Urothelium cell line (cell line): ENCODE data around the gene XCR1.
"Not testable (repeated sequence)": the region's sequence is repeated elsewhere in the genome, so short reads cannot be mapped to it uniquely, and the experiment has no call there.

ENCODE experiments used
- DNase-seq: peaks from one replicate; pipeline ENCODE4 v3.0.0; 2011; ENCODE audit warnings: low spot score, mixed read lengths
- FAIRE-seq: peaks from 2 replicates; lab custom pipeline; 2011; peaks lifted over from hg19 to GRCh38; lab: Jason Lieb, UNC

XCR1 gene

GRCh38 chr3:46027021-46027705 is at the start of gene XCR1:
XCR1 (minus strand) TSS chr3:46027483; CDS start chr3:46021947, 5,536 bp downstream.
- no peak for DNase-seq
- FAIRE-seq: no peak

GRCh38 chr3:46076606-46077005 is 49.3 kb upstream of the XCR1 start:
- FAIRE-seq (no peak), DNase-seq (no peak)

GRCh38 chr3:46075816-46076215 is 48.5 kb upstream of the XCR1 start:
- DNase-seq (no peak), FAIRE-seq (no peak)

- DNase-seq (no peak), FAIRE-seq (no peak)
These were observed 44.1 kb upstream of the XCR1 start for GRCh38 chr3:46071222-46071858.

- DNase-seq (no peak), FAIRE-seq (no peak)
These were observed 43.4 kb upstream of the XCR1 start for GRCh38 chr3:46070595-46071093.

- FAIRE-seq: no peak
- no peak for DNase-seq
These were observed 41.2 kb upstream of the XCR1 start for GRCh38 chr3:46068501-46068900.

- DNase-seq (no peak), FAIRE-seq (no peak)
These were observed 40.1 kb upstream of the XCR1 start for GRCh38 chr3:46067401-46067800.

- DNase-seq: no peak
- no peak for FAIRE-seq
These were observed 38.5 kb upstream of the XCR1 start for GRCh38 chr3:46065750-46066256.

GRCh38 chr3:46065294-46065705 is 38.0 kb upstream of the XCR1 start:
- no peak for FAIRE-seq

GRCh38 chr3:46062679-46063078 is 35.4 kb upstream of the XCR1 start:
- FAIRE-seq (no peak), DNase-seq (no peak)

More at GRCh38 chr3:46065294-46065705, 38.0 kb upstream of the XCR1 start:
- DNase-seq: peak; percentile 48

GRCh38 chr3:46061887-46062286 is 34.6 kb upstream of the XCR1 start:
- DNase-seq: no peak
- no peak for FAIRE-seq

- FAIRE-seq (no peak), DNase-seq (no peak)
These were observed 33.9 kb upstream of the XCR1 start for GRCh38 chr3:46061108-46061720.

GRCh38 chr3:46060551-46060950 is 33.3 kb upstream of the XCR1 start:
- FAIRE-seq (no peak), DNase-seq (no peak)

- DNase-seq (no peak), FAIRE-seq (no peak)
These were observed 32.1 kb upstream of the XCR1 start for GRCh38 chr3:46059432-46059831.

GRCh38 chr3:46058981-46059380 is 31.7 kb upstream of the XCR1 start:
- FAIRE-seq (no peak), DNase-seq (no peak)

GRCh38 chr3:46057716-46058115 is 30.4 kb upstream of the XCR1 start:
- DNase-seq (no peak), FAIRE-seq (no peak)

GRCh38 chr3:46056686-46057085 is 29.4 kb upstream of the XCR1 start:
- DNase-seq (no peak), FAIRE-seq (no peak)

GRCh38 chr3:46053761-46054515 is 26.7 kb upstream of the XCR1 start:
- FAIRE-seq, DNase-seq: not testable (repeated sequence)

GRCh38 chr3:46053265-46053664 is 26.0 kb upstream of the XCR1 start:
- not testable (repeated sequence) for FAIRE-seq, DNase-seq

- FAIRE-seq (no peak), DNase-seq (no peak)
These were observed 25.2 kb upstream of the XCR1 start for GRCh38 chr3:46052531-46052930.

- DNase-seq (no peak), FAIRE-seq (peak; percentile 23)
These were observed 21.8 kb upstream of the XCR1 start for GRCh38 chr3:46049093-46049492.
